ENCODE results near the gene ANO7.

DNA sequence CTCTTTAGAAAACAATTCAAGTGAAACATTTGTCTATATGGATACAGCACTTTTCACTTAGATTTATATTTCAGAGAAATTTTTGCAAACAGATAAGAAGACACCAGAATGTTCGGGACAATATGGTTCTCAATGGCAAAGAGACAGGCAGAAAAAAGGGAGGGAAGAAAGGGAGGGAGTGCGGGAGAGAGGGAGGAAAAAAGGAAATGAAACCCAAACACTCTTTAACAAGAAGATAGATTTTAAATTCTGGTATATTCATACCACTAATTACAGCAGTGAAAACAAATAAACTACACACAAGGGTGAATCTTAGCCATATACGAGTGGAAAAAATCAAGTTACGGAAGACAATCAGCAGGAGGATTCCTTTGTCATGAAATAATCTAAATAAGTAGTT lies 42.2 kb upstream of the ANO7 start:
- TF ChIP-seq, protein P1, sequence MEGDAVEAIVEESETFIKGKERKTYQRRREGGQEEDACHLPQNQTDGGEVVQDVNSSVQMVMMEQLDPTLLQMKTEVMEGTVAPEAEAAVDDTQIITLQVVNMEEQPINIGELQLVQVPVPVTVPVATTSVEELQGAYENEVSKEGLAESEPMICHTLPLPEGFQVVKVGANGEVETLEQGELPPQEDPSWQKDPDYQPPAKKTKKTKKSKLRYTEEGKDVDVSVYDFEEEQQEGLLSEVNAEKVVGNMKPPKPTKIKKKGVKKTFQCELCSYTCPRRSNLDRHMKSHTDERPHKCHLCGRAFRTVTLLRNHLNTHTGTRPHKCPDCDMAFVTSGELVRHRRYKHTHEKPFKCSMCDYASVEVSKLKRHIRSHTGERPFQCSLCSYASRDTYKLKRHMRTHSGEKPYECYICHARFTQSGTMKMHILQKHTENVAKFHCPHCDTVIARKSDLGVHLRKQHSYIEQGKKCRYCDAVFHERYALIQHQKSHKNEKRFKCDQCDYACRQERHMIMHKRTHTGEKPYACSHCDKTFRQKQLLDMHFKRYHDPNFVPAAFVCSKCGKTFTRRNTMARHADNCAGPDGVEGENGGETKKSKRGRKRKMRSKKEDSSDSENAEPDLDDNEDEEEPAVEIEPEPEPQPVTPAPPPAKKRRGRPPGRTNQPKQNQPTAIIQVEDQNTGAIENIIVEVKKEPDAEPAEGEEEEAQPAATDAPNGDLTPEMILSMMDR (IDR thresholded peaks at IDR 0.05): no peak
- TF ChIP-seq POLR2AphosphoS5 (IDR thresholded peaks at IDR 0.05): no peak

Measured in sigmoid colon (tissue), 4 donors.